Transverse colon (tissue), 4 donors: ENCODE results near the gene CDH11. TPM values are rescaled to one million over a fixed set of nuclear protein-coding genes. Genes with fewer than 3 reads are reported as not detected.

Experiments used
- DNase-seq: peaks from one replicate; pipeline ENCODE4 v3.0.0-alpha.2; 2019
- H3K27ac ChIP-seq, 4 donors: fragments of 200-600 bp; sonication (generic); 2 replicates each; pipeline ENCODE4 v1.5.1; 2016 to 2018; ENCODE audit warnings: inconsistent platforms in 4 of 4
- H3K27me3 ChIP-seq: fragments of 200-600 bp; sonication (generic); 2 replicates; pipeline ENCODE4 v1.5.1; 2017; ENCODE audit warnings: inconsistent platforms
- H3K36me3 ChIP-seq, 4 donors: fragments of 200-600 bp; sonication (generic); 2 replicates each; pipeline ENCODE4 v1.5.1; 2017 to 2019; ENCODE audit warnings: inconsistent platforms in 4 of 4
- H3K4me1 ChIP-seq, 4 donors: fragments of 200-600 bp; sonication (generic); 2 replicates each; pipeline ENCODE4 v1.5.1; 2017 to 2020; ENCODE audit warnings: inconsistent platforms in 4 of 4
- H3K4me3 ChIP-seq, 4 donors: fragments of 200-600 bp; sonication (generic); 1 replicate in 1 of 4; 2 replicates in 3 of 4; pipeline versions ENCODE4 v1.5.1 to v1.6.1; 2017 to 2019; ENCODE audit warnings: inconsistent platforms in 4 of 4
- H3K9me3 ChIP-seq, 2 donors: fragments of 200-600 bp; sonication (generic); 2 replicates each; pipeline ENCODE4 v1.5.1; 2017 to 2019; ENCODE audit warnings: inconsistent platforms in 2 of 2
- CTCF ChIP-seq, 5 experiments: fragments of 200-600 bp in 3 of 5; fragments of 450-650 bp in 2 of 5; sonication (generic) in 3 of 5; IDR thresholded peaks; 1 replicate in 2 of 5; 2 replicates in 3 of 5; pipeline ENCODE4 v1.5.1; 2016 to 2017; ENCODE audit warnings: antibody characterized with exemption in 5 of 5, inconsistent platforms in 3 of 5, mild to moderate bottlenecking in 2 of 5, moderate library complexity in 1 of 5
- EP300 ChIP-seq: sonication (generic); formaldehyde crosslinking; IDR thresholded peaks from one replicate; pipeline ENCODE4 v1.6.1; 2017; ENCODE audit warnings: antibody characterized with exemption, low read depth
- POLR2A ChIP-seq: fragments of 450-650 bp; IDR thresholded peaks from one replicate; pipeline ENCODE4 v1.6.1; 2016; ENCODE audit warnings: antibody characterized with exemption, mild to moderate bottlenecking, moderate library complexity
- POLR2AphosphoS5 ChIP-seq, 3 donors: sonication (generic); formaldehyde crosslinking; IDR thresholded peaks; one replicate each; pipeline ENCODE4 v1.6.1; 2016; ENCODE audit warnings: antibody characterized with exemption in 3 of 3
- WGBS, 2 donors: methylation state at CpG; one replicate each; pipeline ENCODE4 v1.1.5; 2018; ENCODE audit warnings: low coverage in 1 of 2; 5-methylcytosine and 5-hydroxymethylcytosine counted together
- in situ Hi-C, 4 donors: fragments of 200-750 bp; cut with MboI; loops; one replicate each; pipeline versions ENCODE4 v1.15.0 to v1.15.1; 2017; ENCODE audit warnings: low sequenced_read_pairs in 3 of 4, low pct_ligation_motif_present in 1 of 4, low pct_unique_long_range_greater_than_20kb in 1 of 4
- intact Hi-C: fragments of 100-400 bp; cut with DNase I; formaldehyde crosslinking; loops from one replicate; pipeline ENCODE4 v1.15.1; 2023; ENCODE audit warnings: low total_unique reads
- total RNA-seq, 4 donors: library from RNA; depleted of rRNA; stranded (reverse); fragments of >200 nt; gene quantifications; one replicate each; pipeline ENCODE4 v1.1.0, GENCODE V29; 2016

The CDH11 gene
- total RNA-seq, 4 donors from 2014 or later, result 8.2 to 141 (median 9.2) TPM

GRCh38 chr16:65095906-65096305 is 26.0 kb downstream of the CDH11 start:
- intact Hi-C loops, result no loop called here

GRCh38 chr16:65095090-65095728 is 26.7 kb downstream of the CDH11 start:
- no peak for DNase-seq
- in situ Hi-C loops, result no loop called here
- Histone ChIP-seq H3K27me3 (no peaks in the 10 kb centered on the region), H3K4me3 (no peak overlapping the region), H3K9me3 (no peaks in the 10 kb centered on the region), H3K4me1 (peaks cover 0 to 14% (median 5%) of the 10 kb centered on the region in 4 donors), H3K27ac (peak overlapping the region in 3 of 4 donors; percentile 3 to 45 (median 44)), H3K36me3 (no peaks in the 10 kb centered on the region)
- TF ChIP-seq EP300 (no peak), POLR2AphosphoS5 (IDR thresholded peaks at IDR 0.05) (peak in 1 of 3 donors; percentile 21), CTCF (IDR thresholded peaks at IDR 0.05) (no peak), POLR2A (no peak)
- 50 to 66% methylated on average over 2 of the region's 2 CpGs for WGBS, 2 donors
- intact Hi-C loops, result no loop called here

More at GRCh38 chr16:65095906-65096305, 26.0 kb downstream of the CDH11 start:
- no peaks in the 10 kb centered on the region for H3K36me3 ChIP-seq
- TF ChIP-seq POLR2AphosphoS5 (IDR thresholded peaks at IDR 0.05) (no peak), CTCF (IDR thresholded peaks at IDR 0.05) (no peak), EP300 (no peak), POLR2A (no peak)
- H3K27me3 ChIP-seq, result no peaks in the 10 kb centered on the region
- H3K4me1 ChIP-seq, result peaks cover 0 to 14% (median 5%) of the 10 kb centered on the region in 4 donors
- H3K9me3 ChIP-seq, result no peaks in the 10 kb centered on the region
- in situ Hi-C loops, result no loop called here
- no peak for DNase-seq
- no peak overlapping the region for H3K4me3 ChIP-seq
- 67 to 70% methylated on average over 4 of the region's 4 CpGs for WGBS, 2 donors
- peak overlapping the region in 1 of 4 donors; percentile 29 for H3K27ac ChIP-seq

- whole genome bisulfite sequencing, 2 donors, result 10 to 47% methylated on average over 1 of the region's 1 CpG
- Histone ChIP-seq H3K4me1 (peaks cover 0 to 14% (median 5%) of the 10 kb centered on the region in 4 donors), H3K9me3 (no peaks in the 10 kb centered on the region), H3K4me3 (no peak overlapping the region), H3K27ac (peak overlapping the region in 2 of 4 donors; percentile 44 to 45), H3K36me3 (no peaks in the 10 kb centered on the region), H3K27me3 (no peaks in the 10 kb centered on the region)
- intact Hi-C loops, result no loop called here
- no peak for TF ChIP-seq EP300
- no peak for TF ChIP-seq CTCF (IDR thresholded peaks at IDR 0.05)
- no peak for TF ChIP-seq POLR2A
- no peak for TF ChIP-seq POLR2AphosphoS5 (IDR thresholded peaks at IDR 0.05)
- in situ Hi-C loops, result no loop called here
- no peak for DNase-seq
These were observed 27.9 kb downstream of the CDH11 start for GRCh38 chr16:65094009-65094408.

GRCh38 chr16:65083164-65083857 is 38.6 kb downstream of the CDH11 start:
- no peak overlapping the region for H3K4me3 ChIP-seq
- no peak for DNase-seq
- H3K27ac ChIP-seq, result no peak overlapping the region
- in situ Hi-C loops, result no loop called here
- intact Hi-C loops, result no loop called here
- WGBS, 2 donors, result 39 to 60% methylated on average over 2 of the region's 2 CpGs
- no peaks in the 10 kb centered on the region for H3K36me3 ChIP-seq
- no peaks in the 10 kb centered on the region for H3K9me3 ChIP-seq
- no peaks in the 10 kb centered on the region for H3K4me1 ChIP-seq
- no peaks in the 10 kb centered on the region for H3K27me3 ChIP-seq
- TF ChIP-seq POLR2AphosphoS5 (IDR thresholded peaks at IDR 0.05) (no peak), EP300 (no peak), POLR2A (no peak), CTCF (IDR thresholded peaks at IDR 0.05) (no peak)
